Measurements from ENCODE around the gene TAT. TPM values are rescaled to one million over a fixed set of nuclear protein-coding genes. Genes with fewer than 3 reads are reported as not detected.
"Not testable (repeated sequence)": the region's sequence is repeated elsewhere in the genome, so short reads cannot be mapped to it uniquely, and the experiment has no call there.

Gene TAT
- total RNA-seq, 4 donors from 2014 or later = 0.19 TPM; not detected in 3

DNA sequence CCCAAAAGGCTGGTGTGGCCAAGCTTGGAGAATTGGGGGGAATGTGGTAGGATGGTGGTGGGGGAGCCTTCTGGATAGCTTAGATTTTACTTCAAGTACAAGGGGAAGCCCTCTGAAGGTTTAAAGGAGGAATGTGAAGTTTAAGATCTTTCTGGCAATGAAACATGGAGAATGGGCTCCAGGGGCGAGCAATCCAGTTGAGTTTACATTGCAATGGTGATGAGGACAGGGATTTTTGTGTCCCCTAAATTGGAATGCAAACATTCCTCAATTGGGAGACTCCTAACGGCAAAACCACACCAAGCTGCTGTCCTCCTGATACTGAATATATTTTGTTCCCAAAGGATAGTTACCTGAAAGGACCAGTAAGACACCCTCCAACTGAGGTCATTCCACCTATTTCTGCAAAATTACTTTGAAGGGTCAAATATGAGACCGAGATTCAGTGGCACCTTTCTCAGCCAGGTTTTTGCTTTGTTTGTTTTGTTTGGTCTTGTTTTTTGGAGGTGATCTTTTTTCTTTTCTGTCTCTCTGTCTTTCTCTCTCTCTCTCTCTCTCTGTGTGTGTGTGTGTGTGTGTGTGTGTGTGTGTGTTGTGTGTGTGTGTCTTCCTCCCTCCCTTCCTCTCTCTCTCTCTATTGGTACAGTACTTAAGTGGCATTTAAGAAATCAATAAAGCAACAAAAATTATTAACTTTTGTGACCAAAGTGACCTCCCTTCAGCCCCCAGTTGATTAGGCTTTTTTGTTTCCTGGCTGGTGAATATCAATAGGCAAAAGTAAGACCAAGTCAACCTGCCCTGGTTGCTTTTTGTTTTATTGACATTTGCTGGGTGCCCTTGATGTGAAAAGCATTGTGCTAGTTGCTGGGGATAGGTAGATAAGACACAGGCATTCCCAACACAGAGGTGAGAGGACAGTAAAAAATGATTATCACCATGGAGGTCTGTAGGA, 16.4 kb upstream of the TAT start:
- TF ChIP-seq, protein P1, sequence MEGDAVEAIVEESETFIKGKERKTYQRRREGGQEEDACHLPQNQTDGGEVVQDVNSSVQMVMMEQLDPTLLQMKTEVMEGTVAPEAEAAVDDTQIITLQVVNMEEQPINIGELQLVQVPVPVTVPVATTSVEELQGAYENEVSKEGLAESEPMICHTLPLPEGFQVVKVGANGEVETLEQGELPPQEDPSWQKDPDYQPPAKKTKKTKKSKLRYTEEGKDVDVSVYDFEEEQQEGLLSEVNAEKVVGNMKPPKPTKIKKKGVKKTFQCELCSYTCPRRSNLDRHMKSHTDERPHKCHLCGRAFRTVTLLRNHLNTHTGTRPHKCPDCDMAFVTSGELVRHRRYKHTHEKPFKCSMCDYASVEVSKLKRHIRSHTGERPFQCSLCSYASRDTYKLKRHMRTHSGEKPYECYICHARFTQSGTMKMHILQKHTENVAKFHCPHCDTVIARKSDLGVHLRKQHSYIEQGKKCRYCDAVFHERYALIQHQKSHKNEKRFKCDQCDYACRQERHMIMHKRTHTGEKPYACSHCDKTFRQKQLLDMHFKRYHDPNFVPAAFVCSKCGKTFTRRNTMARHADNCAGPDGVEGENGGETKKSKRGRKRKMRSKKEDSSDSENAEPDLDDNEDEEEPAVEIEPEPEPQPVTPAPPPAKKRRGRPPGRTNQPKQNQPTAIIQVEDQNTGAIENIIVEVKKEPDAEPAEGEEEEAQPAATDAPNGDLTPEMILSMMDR (IDR thresholded peaks at IDR 0.05) = no peak
- no peak for DNase-seq (ENCODE audit: low spot score)
- ATAC-seq (ENCODE audit: low FRiP score) = no peak

DNA sequence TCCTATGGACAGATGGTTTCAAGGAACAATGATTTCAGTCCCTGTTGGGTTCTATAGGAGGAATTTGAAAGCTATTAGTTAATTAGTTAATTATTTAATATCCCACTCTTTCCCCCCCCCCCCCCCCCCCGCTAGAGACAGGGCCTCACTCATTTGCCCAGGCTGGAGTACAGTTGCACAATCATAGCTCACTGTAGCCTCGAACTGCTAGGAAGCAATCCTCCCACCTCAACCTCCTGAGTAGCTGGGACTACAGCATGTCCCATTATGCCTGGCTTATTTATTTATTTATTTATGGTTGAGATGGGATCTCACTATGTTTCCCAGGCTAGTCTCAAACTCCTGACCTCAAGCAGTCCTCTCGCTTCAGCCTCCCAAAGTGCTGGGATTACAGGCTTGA, 15.0 kb upstream of the TAT start:
- TF ChIP-seq, protein P1 (IDR thresholded peaks at IDR 0.05) = no peak
- no peak for ATAC-seq (ENCODE audit: low FRiP score)
- DNase-seq (ENCODE audit: low spot score) = no peak

DNA sequence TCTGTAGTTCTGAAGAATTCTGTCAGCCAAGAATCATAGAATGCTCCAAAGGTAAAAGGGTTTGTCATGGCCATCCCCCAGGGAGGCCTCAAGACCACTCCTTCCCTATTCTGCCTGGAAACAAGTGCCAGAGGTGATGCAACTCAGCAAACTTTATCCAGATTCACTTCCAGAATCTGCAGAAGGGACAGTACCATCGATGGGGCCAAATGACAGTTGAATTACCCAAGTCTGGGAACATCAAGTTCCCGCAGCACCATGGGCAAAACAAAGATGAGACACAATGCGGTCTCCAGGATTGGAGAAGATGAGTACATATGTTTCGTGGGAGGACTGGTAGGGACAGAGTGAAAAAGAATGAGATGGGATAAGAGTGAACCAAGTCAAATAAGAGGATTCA, 13.7 kb upstream of the TAT start:
- TF ChIP-seq, protein P1 (IDR thresholded peaks at IDR 0.05) = no peak
- DNase-seq (ENCODE audit: low spot score) = no peak
- no peak for ATAC-seq (ENCODE audit: low FRiP score)

DNA sequence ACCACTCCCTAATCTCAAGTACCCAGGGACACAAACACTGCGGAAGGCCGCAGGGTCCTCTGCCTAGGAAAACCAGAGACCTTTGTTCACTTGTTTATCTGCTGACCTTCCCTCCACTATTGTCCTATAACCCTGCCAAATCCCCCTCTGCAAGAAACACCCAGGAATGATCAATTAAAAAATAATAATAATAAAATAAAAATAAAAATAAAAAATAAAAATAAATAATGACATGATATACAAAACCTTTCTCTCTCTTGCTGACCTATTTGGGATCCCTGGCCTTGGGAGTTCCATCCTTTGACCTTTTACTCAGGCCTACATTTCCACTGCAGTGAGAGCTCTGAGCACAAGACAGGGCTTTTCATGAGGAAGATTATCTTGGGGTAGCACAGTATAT, 13.2 kb upstream of the TAT start:
- ATAC-seq (ENCODE audit: low FRiP score); DNase-seq (ENCODE audit: low spot score): not testable (repeated sequence)

DNA sequence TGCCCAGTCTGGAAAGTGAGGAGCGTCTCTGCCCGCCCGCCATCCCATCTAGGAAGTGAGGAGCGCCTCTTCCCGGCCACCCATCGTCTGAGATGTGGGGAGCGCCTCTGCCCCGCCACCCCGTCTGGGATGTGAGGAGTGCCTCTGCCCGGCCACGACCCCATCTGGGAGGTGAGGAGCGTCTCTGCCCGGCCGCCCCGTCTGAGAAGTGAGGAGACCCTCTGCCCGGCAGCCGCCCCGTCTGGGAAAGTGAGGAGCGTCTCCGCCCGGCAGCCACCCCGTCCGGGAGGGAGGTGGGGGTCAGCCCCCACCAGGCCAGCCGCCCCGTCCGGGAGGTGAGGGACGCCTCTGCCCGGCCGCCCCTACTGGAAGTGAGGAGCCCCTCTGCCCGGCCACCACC, 12.4 kb upstream of the TAT start:
- ATAC-seq (ENCODE audit: low FRiP score); DNase-seq (ENCODE audit: low spot score): not testable (repeated sequence)

DNA sequence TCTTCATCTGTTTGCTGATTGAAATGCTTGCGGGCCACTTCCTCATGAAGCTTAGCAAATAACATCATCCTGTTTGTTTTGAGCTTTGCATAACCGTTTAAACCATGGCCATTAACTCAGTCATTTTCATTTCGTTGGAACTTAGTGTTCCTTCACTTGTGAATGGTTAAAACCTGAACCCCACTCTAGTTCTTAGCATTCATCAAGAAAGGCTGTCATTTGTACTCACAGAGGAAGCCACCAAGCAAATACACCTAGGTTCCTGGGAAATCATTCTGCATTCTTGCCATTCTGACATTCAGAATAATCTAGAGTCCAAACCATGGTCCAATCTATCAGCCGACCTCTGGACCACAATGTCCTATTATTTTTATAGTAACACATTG, 8.4 kb upstream of the TAT start:
- TF ChIP-seq, protein P1 (IDR thresholded peaks at IDR 0.05) = no peak
- ATAC-seq (ENCODE audit: low FRiP score) (no peak), DNase-seq (ENCODE audit: low spot score) (no peak)

DNA sequence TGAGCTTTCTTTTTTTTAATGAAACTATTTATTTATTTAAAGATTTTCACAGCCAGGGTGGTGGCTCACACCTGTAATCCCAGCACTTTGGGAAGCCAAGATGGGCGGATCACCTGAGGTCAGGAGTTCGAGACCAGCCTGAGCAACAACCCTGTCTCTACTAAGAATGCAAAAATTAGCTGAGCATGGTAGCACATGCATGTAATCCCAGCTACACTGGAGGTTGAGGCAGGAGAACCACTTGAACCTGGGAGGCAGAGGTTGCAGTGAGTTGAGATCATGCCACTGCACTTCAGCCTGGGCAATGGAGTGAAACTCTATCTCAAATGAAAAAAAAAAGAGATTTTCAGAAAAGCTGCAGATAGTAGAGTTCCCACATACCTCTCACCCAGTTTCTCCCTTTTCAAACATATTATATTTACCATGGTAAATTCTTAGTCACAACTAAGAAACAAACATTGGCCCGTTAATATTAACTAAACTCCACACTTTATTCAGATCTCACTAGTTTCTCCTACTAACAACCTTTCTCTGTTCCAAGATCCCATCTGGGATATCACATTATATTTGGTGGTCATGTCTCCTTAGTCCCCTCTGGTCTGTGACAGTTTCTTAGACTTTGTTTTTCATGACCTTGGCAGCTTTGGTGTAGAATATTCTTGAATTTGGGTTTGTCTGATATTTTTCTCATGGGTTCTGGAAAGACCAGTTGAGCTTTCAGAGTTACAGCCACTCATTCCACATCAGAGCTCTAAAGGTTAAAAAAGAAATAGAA, 7.8 kb upstream of the TAT start:
- ATAC-seq (ENCODE audit: low FRiP score) (no peak), DNase-seq (ENCODE audit: low spot score) (no peak)

DNA sequence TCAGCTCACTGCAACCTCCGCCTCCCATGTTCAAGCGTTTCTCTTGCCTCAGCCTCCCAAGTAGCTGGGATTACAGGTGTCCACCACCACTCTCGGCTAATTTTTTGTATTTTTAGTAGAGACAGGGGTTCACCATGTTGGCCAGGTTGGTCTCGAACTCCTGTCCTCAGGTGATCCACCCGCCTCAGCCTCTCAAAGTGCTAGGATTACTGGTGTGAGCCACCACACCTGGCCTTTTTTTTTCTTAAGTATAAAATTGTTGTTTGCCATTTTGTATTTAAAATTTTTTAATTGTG, 5.6 kb upstream of the TAT start:
- not testable (repeated sequence) for ATAC-seq (ENCODE audit: low FRiP score)

More for the DNA sequence above, 7.8 kb upstream of the TAT start:
- TF ChIP-seq, protein P1 (IDR thresholded peaks at IDR 0.05) = no peak

More for the DNA sequence above, 5.6 kb upstream of the TAT start:
- not testable (repeated sequence) for DNase-seq (ENCODE audit: low spot score)
